Neural crest cell (in vitro differentiated cells): ENCODE measurements around the gene ZNF391. TPM values are rescaled to one million over a fixed set of nuclear protein-coding genes. Genes with fewer than 3 reads are reported as not detected.

Source experiments
- DNase-seq: peaks from one replicate; pipeline ENCODE4 v3.0.0; 2021; ENCODE audit warnings: low read depth, mixed read lengths, low spot score
- H3K27ac Mint-ChIP-seq: one replicate; pipeline ENCODE4 v1.8.0; 2021; ENCODE audit warnings: mild to moderate bottlenecking, mixed read lengths; ENCODE audit not compliant: unreplicated experiment
- H3K27me3 Mint-ChIP-seq: 2 replicates; pipeline ENCODE4 v1.8.0; 2021; ENCODE audit warnings: low read depth, mild to moderate bottlenecking, mixed read lengths
- H3K36me3 Mint-ChIP-seq: 2 replicates; pipeline ENCODE4 v1.8.0; 2021; ENCODE audit warnings: low read depth, mild to moderate bottlenecking, mixed read lengths
- H3K4me1 Mint-ChIP-seq: 2 replicates; pipeline ENCODE4 v1.8.0; 2021; ENCODE audit warnings: mixed read lengths
- H3K4me3 Mint-ChIP-seq: one replicate; pipeline ENCODE4 v1.8.0; 2021; ENCODE audit warnings: mild to moderate bottlenecking, mixed read lengths
- H3K9me3 Mint-ChIP-seq: 2 replicates; pipeline ENCODE4 v1.8.0; 2021; ENCODE audit warnings: mixed read lengths
- CTCF ChIP-seq: fragments of 200-600 bp; sonication (generic); conservative IDR thresholded peaks from 2 replicates; pipeline ENCODE4 v1.5.0; 2021; ENCODE audit warnings: antibody characterized with exemption, mild to moderate bottlenecking
- long read RNA-seq: library from polyadenylated mRNA; unstranded; transcript quantifications from one replicate; pipeline ENCODE4 v2.0.0, GENCODE V29; 2020
- total RNA-seq: library from RNA; stranded (reverse); gene quantifications from 2 replicates; pipeline ENCODE4 v1.2.1, GENCODE V29; 2021

The ZNF391 gene
- 10.1 and 10.2 TPM in 2 replicates for total RNA-seq
- long read RNA-seq, full-length matches to known transcripts, result 2 of 5 reads
- long read RNA-seq, partial matches to known transcripts, result 1 of 5 reads
- long read RNA-seq, other reads (novel, unspliced or antisense), result 2 of 5 reads

GRCh38 chr6:27388293-27389197 is at the start of gene ZNF391:
Gene ZNF391 (plus strand): TSS chr6:27388759. CDS start chr6:27400371, 11,612 bp downstream.
- Mint-ChIP-seq H3K36me3 (peaks cover 20% of the 10 kb centered on the region), H3K4me3 (peak within 1 kb of the TSS; percentile 91), H3K9me3 (peaks cover 4% of the 10 kb centered on the region), H3K27ac (peak within 1 kb of the TSS; percentile 91), H3K27me3 (peaks cover 23% of the 10 kb centered on the region), H3K4me1 (peaks cover 12% of the 10 kb centered on the region)
- no peak for TF ChIP-seq CTCF
- peak; percentile 62 for DNase-seq

GRCh38 chr6:27352850-27353249 is 35.7 kb upstream of the ZNF391 start:
- Mint-ChIP-seq H3K36me3 (peaks cover 10% of the 10 kb centered on the region), H3K27ac (no peak overlapping the region), H3K9me3 (peaks cover 22% of the 10 kb centered on the region), H3K4me1 (no peaks in the 10 kb centered on the region), H3K27me3 (peaks cover 2% of the 10 kb centered on the region), H3K4me3 (no peak overlapping the region)
- TF ChIP-seq CTCF, result no peak
- no peak for DNase-seq

GRCh38 chr6:27358786-27359185 is 29.8 kb upstream of the ZNF391 start:
- Mint-ChIP-seq H3K27ac (no peak overlapping the region), H3K27me3 (no peaks in the 10 kb centered on the region), H3K4me3 (no peak overlapping the region), H3K36me3 (peaks cover 38% of the 10 kb centered on the region), H3K9me3 (peaks cover 27% of the 10 kb centered on the region), H3K4me1 (no peaks in the 10 kb centered on the region)
- DNase-seq, result no peak
- no peak for TF ChIP-seq CTCF

GRCh38 chr6:27359231-27359630 is 29.3 kb upstream of the ZNF391 start:
- Mint-ChIP-seq H3K9me3 (peaks cover 25% of the 10 kb centered on the region), H3K4me1 (no peaks in the 10 kb centered on the region), H3K27ac (no peak overlapping the region), H3K36me3 (peaks cover 38% of the 10 kb centered on the region), H3K4me3 (no peak overlapping the region), H3K27me3 (no peaks in the 10 kb centered on the region)
- no peak for DNase-seq
- no peak for TF ChIP-seq CTCF

GRCh38 chr6:27368202-27368601 is 20.4 kb upstream of the ZNF391 start:
- no peak for TF ChIP-seq CTCF
- no peak overlapping the region for H3K4me3 Mint-ChIP-seq
- no peak overlapping the region for H3K27ac Mint-ChIP-seq
- no peaks in the 10 kb centered on the region for H3K27me3 Mint-ChIP-seq
- peaks cover 4% of the 10 kb centered on the region for H3K36me3 Mint-ChIP-seq
- no peak for DNase-seq
- H3K9me3 Mint-ChIP-seq, result no peaks in the 10 kb centered on the region
- H3K4me1 Mint-ChIP-seq, result no peaks in the 10 kb centered on the region
